Heart left ventricle (tissue), 16 donors: Measurements from ENCODE around the gene U2SURP. TPM values are rescaled to one million over a fixed set of nuclear protein-coding genes. Genes with fewer than 3 reads are reported as not detected.

Source experiments
- ATAC-seq, 4 donors: fragments of 200-7000 bp; cut with Tn5 transposase; one replicate each; pipeline ENCODE4 v1.9.1; 2020 to 2022; ENCODE audit warnings: moderate library complexity in 4 of 4, mild to moderate bottlenecking in 3 of 4, moderate number of reproducible peaks in 1 of 4
- DNase-seq, 5 donors: peaks; one replicate each; pipeline ENCODE4 v3.0.0-alpha.2; 2020
- H3K27ac ChIP-seq, 12 donors: fragments of 200-600 bp; sonication (generic) in 4 of 12; one replicate each; pipeline versions ENCODE4 v1.5.0 to v1.8.0; 2016 to 2022; ENCODE audit warnings: mild to moderate bottlenecking in 2 of 12
- H3K27me3 ChIP-seq, 9 donors: fragments of 200-600 bp; sonication (generic) in 2 of 9; one replicate each; pipeline versions ENCODE4 v1.5.1 to v1.8.0; 2016 to 2022; ENCODE audit warnings: mild to moderate bottlenecking in 3 of 9
- H3K36me3 ChIP-seq, 9 donors: fragments of 200-600 bp; sonication (generic) in 2 of 9; one replicate each; pipeline versions ENCODE4 v1.5.0 to v1.8.0; 2018 to 2022; ENCODE audit warnings: mild to moderate bottlenecking in 2 of 9
- H3K4me1 ChIP-seq, 12 donors: fragments of 200-600 bp; sonication (generic) in 4 of 12; one replicate each; pipeline versions ENCODE4 v1.5.0 to v1.8.0; 2016 to 2022; ENCODE audit warnings: mild to moderate bottlenecking in 3 of 12
- H3K4me3 ChIP-seq, 12 donors: fragments of 200-600 bp; sonication (generic) in 4 of 12; one replicate each; pipeline versions ENCODE4 v1.5.0 to v1.8.0; 2017 to 2022; ENCODE audit warnings: mild to moderate bottlenecking in 9 of 12, moderate library complexity in 4 of 12
- H3K9me3 ChIP-seq, 12 donors: fragments of 200-600 bp; sonication (generic) in 4 of 12; one replicate each; pipeline versions ENCODE4 v1.5.0 to v1.8.0; 2016 to 2022; ENCODE audit warnings: mild to moderate bottlenecking in 1 of 12
- CTCF ChIP-seq, 12 donors: fragments of 200-600 bp; sonication (generic) in 4 of 12; IDR thresholded peaks; one replicate each; pipeline versions ENCODE4 v1.5.0 to v1.8.0; 2018 to 2022; ENCODE audit warnings: antibody characterized with exemption in 12 of 12, mild to moderate bottlenecking in 5 of 12
- POLR2A ChIP-seq, 2 donors: fragments of 450-650 bp; IDR thresholded peaks; one replicate each; pipeline ENCODE4 v1.6.1; 2017; ENCODE audit warnings: antibody characterized with exemption in 2 of 2, mild to moderate bottlenecking in 2 of 2, moderate library complexity in 2 of 2
- WGBS, 4 donors: extraction: QIAGEN DNeasy Blood & Tissue Kit in 2 of 4; methylation state at CpG; one replicate each; pipeline versions ENCODE4 v1.1.5 to v1.1.7; 2013 to 2018; 5-methylcytosine and 5-hydroxymethylcytosine counted together
- intact Hi-C, 10 donors: fragments of 100-400 bp; cut with DNase I; formaldehyde crosslinking; loops; one replicate each; pipeline versions ENCODE4 v1.11.1 to v1.14.2; 2022
- polyA plus RNA-seq, 2 donors: library from polyadenylated mRNA; stranded (reverse); fragments of 200-250 nt; gene quantifications; one replicate each; pipeline ENCODE4 v1.2.3, GENCODE V29; 2013
- total RNA-seq, 9 donors: library from RNA; depleted of rRNA in 2 of 9; stranded (reverse); fragments of >200 nt in 2 of 9; fragmentation: NEBNext Ultra II Directional in 3 of 9; extraction: Animal tissue kit (Norgen Biotek cat#: 25700) in 3 of 9; gene quantifications; one replicate each; pipeline versions ENCODE4 v1.1.0 to v1.2.4, GENCODE V29; 2016 to 2023
- donor health status: ischemic (EF 13 %, LVEDD 7.1; RV severe dilation, severe dysfunction).
- donor health status: healthy with polysubstance abuse.
- donor health status: DM: no; HTN: yes; CAD: no.
- donor health status: DM: no; HTN: no; CAD: no.
- donor health status: ischemic (EF 25% LVEDD 6.9; RV normal size, moderate dysfunction).
- donor health status: ischemic (EF 25% LVEDD 5.7; RV mildly dilated, moderate dysfunction).
- donor health status: healthy.
- donor health status: DM: yes; HTN: yes; CAD: no.
- donor health status: ischemic (EF 35%, LVEDD 5.7; RV mildly dilated, moderate dysfunction).
- donor health status: nonischemic (EF 11% LVEDD 7.7; RV severe dilation, severe dysfunction).
- donor health status: DM: yes; HTN: yes; CAD: no.
- donor health status: PGD.
- donor health status: ischemic (EF 29% LVEDD 5.4; RV normal size, mild dysfunction).
- donor health status: nonischemic (EF 23%, LVEDD 6.1; RV moderate dilation, normal function).

The U2SURP gene
- total and polyA plus RNA-seq, 11 donors, result 17.4 to 42.0 (median 33.1) TPM

DNA sequence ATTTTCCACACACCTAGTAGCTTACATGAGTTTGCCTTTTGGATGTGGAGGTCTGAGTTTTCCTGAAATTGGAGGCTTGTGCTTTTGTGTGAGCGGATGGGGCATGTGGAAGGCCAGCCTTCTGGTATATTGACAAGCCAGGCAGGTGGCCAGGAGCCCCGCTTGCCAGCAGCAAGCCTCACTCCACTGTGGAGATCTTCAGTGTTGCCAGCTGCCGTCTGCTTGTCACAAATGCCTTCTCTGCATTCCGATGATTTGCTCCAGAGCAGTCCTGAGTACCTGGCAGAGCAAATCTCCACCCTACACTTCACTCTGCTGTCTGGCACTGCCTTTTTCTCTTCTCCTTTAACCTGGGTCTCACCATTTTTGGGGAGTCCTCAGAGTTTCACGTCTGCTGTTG, 89.1 kb downstream of the U2SURP start:
- H3K4me1 ChIP-seq, result no peaks in the 10 kb centered on the region
- WGBS, 4 donors, result 34 to 49% (median 39%) methylated on average over 5 of the region's 5 CpGs
- ATAC-seq (peak in 3 of 4 donors; percentile 38 to 69 (median 58)), DNase-seq (peak in 1 of 5 donors; percentile 51)
- H3K27ac ChIP-seq, result no peak overlapping the region
- intact Hi-C loops, result no loop called here
- H3K27me3 ChIP-seq, result no peaks in the 10 kb centered on the region
- no peak for TF ChIP-seq CTCF (IDR thresholded peaks at IDR 0.05)
- H3K4me3 ChIP-seq, result no peak overlapping the region
- H3K36me3 ChIP-seq, result no peaks in the 10 kb centered on the region
- H3K9me3 ChIP-seq, result no peaks in the 10 kb centered on the region

DNA sequence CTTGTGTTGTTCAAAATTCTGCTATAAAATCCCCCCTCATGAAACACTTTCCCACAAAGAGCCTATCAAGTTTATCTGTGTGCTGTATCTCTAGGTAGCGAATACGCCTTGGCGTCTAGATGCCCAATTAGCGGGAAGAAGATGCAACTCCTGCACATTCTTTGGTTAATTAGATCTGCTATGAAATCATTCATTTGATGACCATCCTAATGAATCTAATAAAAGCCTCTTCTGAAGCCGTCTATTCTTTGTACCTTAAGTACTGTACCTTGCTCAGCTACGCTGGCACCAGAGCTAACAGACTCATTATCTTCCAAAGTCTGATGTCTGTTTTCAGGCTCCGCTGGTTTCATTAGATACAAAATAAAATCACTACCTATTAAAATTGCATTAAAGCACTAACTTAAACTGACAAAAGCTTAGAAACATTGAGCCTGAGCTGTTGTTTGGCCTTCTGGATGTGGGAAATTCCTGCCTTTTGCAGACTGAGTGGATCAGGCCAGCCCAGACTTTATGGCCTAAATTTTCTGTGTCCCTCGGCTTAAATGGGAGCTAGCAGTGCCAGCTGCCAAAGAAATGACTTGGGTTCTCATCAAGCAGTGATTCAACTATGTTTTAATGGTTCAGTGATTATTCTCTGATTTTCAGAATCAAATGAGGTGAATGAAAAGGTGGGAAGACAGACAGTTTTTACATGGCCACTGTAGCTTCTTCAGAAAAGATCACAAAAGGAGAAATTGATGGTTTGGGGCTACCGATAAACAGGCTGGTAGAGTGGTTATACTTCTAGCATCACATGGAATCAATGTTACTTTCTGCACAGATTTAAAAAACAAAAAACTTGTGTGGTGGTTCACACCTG, 89.8 kb downstream of the U2SURP start:
- ATAC-seq (no peak), DNase-seq (no peak)
- H3K4me1 ChIP-seq, result no peaks in the 10 kb centered on the region
- WGBS, 4 donors, result 87 to 93% (median 87%) methylated on average over 9 of the region's 9 CpGs
- intact Hi-C loops, result no loop called here
- peaks cover 0 to 4% (median 0%) of the 10 kb centered on the region in 12 donors for H3K9me3 ChIP-seq
- H3K27me3 ChIP-seq, result no peaks in the 10 kb centered on the region
- H3K4me3 ChIP-seq, result no peak overlapping the region
- H3K36me3 ChIP-seq, result no peaks in the 10 kb centered on the region
- TF ChIP-seq CTCF (IDR thresholded peaks at IDR 0.05) (no peak), POLR2A (IDR thresholded peaks at IDR 0.05) (no peak)
- no peak overlapping the region for H3K27ac ChIP-seq

GRCh38 chr3:143092191-143092590, 90.8 kb downstream of the U2SURP start:
- no peak for ATAC-seq
- no peak for TF ChIP-seq CTCF (IDR thresholded peaks at IDR 0.05)
- TF ChIP-seq POLR2A (IDR thresholded peaks at IDR 0.05), result no peak
- Histone ChIP-seq H3K4me3 (no peak overlapping the region), H3K9me3 (peaks cover 0 to 4% (median 0%) of the 10 kb centered on the region in 12 donors), H3K27ac (no peak overlapping the region), H3K27me3 (no peaks in the 10 kb centered on the region), H3K4me1 (no peaks in the 10 kb centered on the region), H3K36me3 (no peaks in the 10 kb centered on the region)
- intact Hi-C loops, result no loop called here
- no peak for DNase-seq
- 61 to 86% (median 81%) methylated on average over 1 of the region's 1 CpG for WGBS, 4 donors

DNA sequence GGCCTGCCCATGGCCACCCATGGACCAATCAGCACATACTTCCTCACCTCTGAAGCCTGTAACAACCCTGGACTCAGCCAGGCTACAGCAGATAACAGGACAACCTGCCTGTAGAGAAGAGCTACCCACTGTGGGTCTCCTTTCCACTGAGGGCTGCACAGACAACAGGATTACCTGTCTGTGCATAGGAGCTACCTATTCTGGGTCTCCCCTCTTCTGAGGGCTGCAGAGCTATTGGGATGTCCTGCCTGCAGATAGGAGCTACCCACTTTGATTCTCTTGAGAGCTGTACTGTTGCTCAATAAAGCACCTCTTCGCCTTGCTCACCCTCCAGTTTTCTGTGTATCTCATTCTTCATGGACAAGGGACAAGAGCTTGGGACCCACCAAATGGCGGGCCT, 94.4 kb downstream of the U2SURP start:
- no peaks in the 10 kb centered on the region for H3K4me1 ChIP-seq
- WGBS, 4 donors, result 88 to 94% (median 90%) methylated on average over 2 of the region's 2 CpGs
- no peak for TF ChIP-seq POLR2A (IDR thresholded peaks at IDR 0.05)
- TF ChIP-seq CTCF (IDR thresholded peaks at IDR 0.05), result no peak
- no peak for DNase-seq
- ATAC-seq, result no peak
- no peaks in the 10 kb centered on the region for H3K27me3 ChIP-seq
- H3K4me3 ChIP-seq, result no peak overlapping the region
- H3K27ac ChIP-seq, result no peak overlapping the region
- H3K36me3 ChIP-seq, result no peaks in the 10 kb centered on the region
- intact Hi-C loops, result no loop called here
- peaks cover 0 to 4% (median 0%) of the 10 kb centered on the region in 12 donors for H3K9me3 ChIP-seq
